ENCODE measurements around the gene ABCC12. TPM values are rescaled to one million over a fixed set of nuclear protein-coding genes. Genes with fewer than 3 reads are reported as not detected.
A peak's percentile ranks its signal among the peaks of the same experiment; 100 is the strongest.

ABCC12 gene
- total RNA-seq, 4 donors from 2014 or later = 0.13 TPM; not detected in 3

GRCh38 chr16:48129926-48130325 is 25.9 kb downstream of the ABCC12 start:
- intact Hi-C loops (cut with DNase I) = no loop called here
- Histone ChIP-seq H3K27me3 (no peaks in the 10 kb centered on the region), H3K4me1 (peaks cover 32 to 43% of the 10 kb centered on the region in 2 donors), H3K9me3 (no peaks in the 10 kb centered on the region), H3K4me3 (replicated peaks in 1 of 3) (no peak overlapping the region), H3K36me3 (no peaks in the 10 kb centered on the region), H3K27ac (no peak overlapping the region)
- DNase-seq = no peak
- TF ChIP-seq POLR2A (IDR thresholded peaks at IDR 0.05) (no peak), CTCF (IDR thresholded peaks at IDR 0.05) (no peak)
- WGBS, 2 donors = 91 to 95% methylated on average over 3 of the region's 3 CpGs

DNA sequence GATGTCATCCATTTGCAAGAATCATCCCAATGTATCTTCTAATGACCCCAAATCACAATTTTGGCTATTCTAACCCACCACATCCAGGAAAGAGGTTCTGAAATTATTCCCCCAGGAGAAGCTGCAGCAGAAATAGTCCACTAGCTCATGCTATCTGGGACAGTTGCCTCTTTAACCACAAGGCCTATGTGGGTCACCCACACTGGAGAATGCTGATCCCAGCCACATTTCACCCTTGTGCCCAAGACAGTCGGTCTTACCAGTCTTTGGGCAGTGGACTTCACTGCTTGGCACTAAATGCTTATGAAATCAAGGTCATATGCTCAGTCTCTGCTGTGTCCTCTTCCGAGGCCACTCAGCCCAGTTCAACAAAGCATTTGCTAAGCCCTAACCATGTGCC is 27.0 kb downstream of the ABCC12 start:
- Histone ChIP-seq H3K27me3 (no peaks in the 10 kb centered on the region), H3K4me3 (replicated peaks in 1 of 3) (no peak overlapping the region), H3K27ac (no peak overlapping the region), H3K36me3 (no peaks in the 10 kb centered on the region), H3K9me3 (no peaks in the 10 kb centered on the region), H3K4me1 (peaks cover 32 to 39% of the 10 kb centered on the region in 2 donors)
- WGBS, 2 donors = 96 to 97% methylated on average over 2 of the region's 2 CpGs
- DNase-seq = no peak
- TF ChIP-seq CTCF (IDR thresholded peaks at IDR 0.05) (no peak), POLR2A (IDR thresholded peaks at IDR 0.05) (no peak)
- intact Hi-C loops (cut with DNase I) = no loop called here

DNA sequence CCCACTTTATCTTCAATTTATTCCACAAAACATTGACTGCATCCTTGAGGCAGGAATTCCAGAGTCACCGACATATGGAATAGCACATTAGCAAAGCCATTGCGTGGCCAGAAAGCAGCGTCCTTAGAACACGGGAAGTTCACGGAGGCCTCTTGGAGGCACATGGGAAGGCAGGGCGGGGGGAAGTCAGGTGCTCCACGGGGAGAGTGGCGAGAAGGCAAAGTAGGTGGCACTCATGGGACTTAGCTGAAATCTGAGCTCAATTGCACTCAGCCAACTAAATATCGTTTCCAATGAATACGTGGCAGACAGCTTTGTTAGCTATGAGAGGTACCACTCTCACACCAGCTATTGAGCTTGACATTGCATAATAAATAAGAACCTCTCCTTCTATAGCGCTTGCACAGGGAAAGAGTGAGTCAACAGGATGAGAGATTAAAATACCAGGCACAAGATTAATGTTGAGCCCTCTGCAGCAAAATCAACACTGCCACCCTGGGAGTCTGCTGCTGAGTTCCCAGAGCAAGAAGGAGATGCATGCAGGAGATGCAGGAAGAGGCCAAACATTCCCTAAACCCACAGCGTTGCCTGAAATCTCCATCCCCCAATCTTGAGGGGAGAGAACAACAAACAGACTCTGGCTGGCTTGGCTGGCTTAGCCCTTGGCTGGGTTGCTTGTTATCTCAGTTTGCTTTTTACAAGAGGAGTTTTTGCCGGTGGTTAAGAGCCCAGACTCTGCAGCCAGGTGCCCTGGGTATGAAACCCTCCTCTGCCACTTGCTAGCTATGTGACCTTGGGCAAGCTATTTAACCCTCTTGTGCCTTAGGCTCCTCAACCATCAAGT is 28.8 kb downstream of the ABCC12 start:
- Histone ChIP-seq H3K27ac (peak overlapping the region; percentile 50 to 72 (median 66)), H3K27me3 (no peaks in the 10 kb centered on the region), H3K9me3 (no peaks in the 10 kb centered on the region), H3K4me3 (replicated peaks in 1 of 3) (no peak overlapping the region), H3K36me3 (no peaks in the 10 kb centered on the region), H3K4me1 (peaks cover 17 to 24% of the 10 kb centered on the region in 2 donors)
- peak; percentile 78 to 80 for DNase-seq
- WGBS, 2 donors = 29 to 30% methylated on average over 13 of the region's 13 CpGs
- intact Hi-C loops (cut with DNase I) = no loop called here
- TF ChIP-seq POLR2A (IDR thresholded peaks at IDR 0.05) (no peak), CTCF (IDR thresholded peaks at IDR 0.05) (no peak)

DNA sequence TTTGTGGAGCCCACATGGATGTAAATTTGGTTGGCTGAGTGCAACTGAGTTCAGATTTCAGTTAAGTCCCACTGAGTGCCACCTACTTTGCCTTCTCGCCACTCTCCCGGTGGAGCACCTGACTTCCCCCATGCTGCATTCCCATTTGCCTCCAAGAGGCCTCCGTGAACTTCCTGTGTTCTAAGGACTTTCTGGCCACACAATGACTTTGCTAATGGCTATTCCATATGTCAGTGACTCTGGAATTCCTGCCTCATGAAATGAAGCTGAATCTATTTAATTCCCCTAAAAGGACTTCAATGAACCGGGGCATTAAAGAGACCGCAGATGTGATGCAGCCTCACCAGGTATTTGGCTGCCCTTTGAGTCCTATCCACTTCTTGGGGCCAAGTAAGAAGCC is 29.9 kb downstream of the ABCC12 start:
- TF ChIP-seq POLR2A (IDR thresholded peaks at IDR 0.05) (no peak), CTCF (IDR thresholded peaks at IDR 0.05) (no peak)
- H3K4me3 ChIP-seq (replicated peaks in 1 of 3) = no peak overlapping the region
- intact Hi-C loops (cut with DNase I) = no loop called here
- H3K9me3 ChIP-seq = no peaks in the 10 kb centered on the region
- H3K27ac ChIP-seq = peak overlapping the region in 1 of 3 donors; percentile 72
- DNase-seq = no peak
- H3K36me3 ChIP-seq = no peaks in the 10 kb centered on the region
- no peaks in the 10 kb centered on the region for H3K27me3 ChIP-seq
- WGBS, 2 donors = 88% methylated on average over 5 of the region's 5 CpGs
- peaks cover 11 to 16% of the 10 kb centered on the region in 2 donors for H3K4me1 ChIP-seq

- Histone ChIP-seq H3K4me1 (peaks cover 11 to 16% of the 10 kb centered on the region in 2 donors), H3K27ac (no peak overlapping the region), H3K27me3 (no peaks in the 10 kb centered on the region), H3K36me3 (no peaks in the 10 kb centered on the region), H3K9me3 (no peaks in the 10 kb centered on the region), H3K4me3 (replicated peaks in 1 of 3) (no peak overlapping the region)
- 81 to 100% methylated on average over 2 of the region's 2 CpGs for WGBS, 2 donors
- DNase-seq = no peak
- TF ChIP-seq CTCF (IDR thresholded peaks at IDR 0.05) (no peak), POLR2A (IDR thresholded peaks at IDR 0.05) (no peak)
- intact Hi-C loops (cut with DNase I) = no loop called here
Measured at GRCh38 chr16:48124266-48124665, 31.5 kb downstream of the ABCC12 start.
